H9 (cell line): Measurements from ENCODE around the gene NOSIP. TPM values are rescaled to one million over a fixed set of nuclear protein-coding genes. Genes with fewer than 3 reads are reported as not detected.

Experiments used
- DNase-seq: peaks from one replicate; pipeline ENCODE4 v3.0.0-alpha.2; 2017
- H2AFZ ChIP-seq: one replicate; pipeline ENCODE4 v1.6.1; 2013; ENCODE audit warnings: mild to moderate bottlenecking, low read length, control low read depth, moderate library complexity
- H2AK5ac ChIP-seq: 2 replicates; pipeline ENCODE4 v1.6.1; 2013; ENCODE audit warnings: low read length, control low read depth, mixed read lengths; ENCODE audit not compliant: insufficient read length
- H2BK120ac ChIP-seq: one replicate; pipeline ENCODE4 v1.6.1; 2013; ENCODE audit warnings: low read depth, mild to moderate bottlenecking, low read length, control low read depth, inconsistent platforms; ENCODE audit not compliant: poor library complexity, severe bottlenecking
- H2BK12ac ChIP-seq: 2 replicates; pipeline ENCODE4 v1.6.1; 2013; ENCODE audit warnings: low read length, control low read depth, mixed read lengths, low read depth; ENCODE audit not compliant: insufficient read length
- H2BK15ac ChIP-seq: 2 replicates; pipeline ENCODE4 v1.6.1; 2013; ENCODE audit warnings: low read depth, low read length, control low read depth
- H2BK20ac ChIP-seq: one replicate; pipeline ENCODE4 v1.6.1; 2013; ENCODE audit warnings: low read depth, mild to moderate bottlenecking, low read length, control low read depth, inconsistent platforms; ENCODE audit not compliant: poor library complexity, severe bottlenecking
- H2BK5ac ChIP-seq: 2 replicates; pipeline ENCODE4 v1.6.1; 2013; ENCODE audit warnings: low read length, control low read depth, mixed read lengths; ENCODE audit not compliant: insufficient read length
- H3K14ac ChIP-seq: 2 replicates; pipeline ENCODE4 v1.6.1; 2013; ENCODE audit warnings: low read length, control low read depth; ENCODE audit not compliant: insufficient read depth
- H3K18ac ChIP-seq: 2 replicates; pipeline ENCODE4 v1.6.1; 2013; ENCODE audit warnings: low read depth, mild to moderate bottlenecking, mixed read lengths, low read length, control low read depth; ENCODE audit not compliant: insufficient read length
- H3K23ac ChIP-seq: 2 replicates; pipeline ENCODE4 v1.6.1; 2013; ENCODE audit warnings: low read length, control low read depth, mixed read lengths, low read depth; ENCODE audit not compliant: insufficient read length
- H3K23me2 ChIP-seq: 2 replicates; pipeline ENCODE4 v1.6.1; 2013; ENCODE audit warnings: low read depth, mild to moderate bottlenecking, mixed read lengths, low read length, control low read depth; ENCODE audit not compliant: insufficient read length, poor library complexity, severe bottlenecking
- H3K27ac ChIP-seq: 2 replicates; pipeline ENCODE4 v1.5.1; 2013; ENCODE audit warnings: low read length, control low read depth, mixed read lengths, low read depth; ENCODE audit not compliant: insufficient read length
- H3K27me3 ChIP-seq: 2 replicates; pipeline ENCODE4 v1.6.1; 2013; ENCODE audit warnings: low read length, control low read depth, inconsistent platforms; ENCODE audit not compliant: insufficient read depth
- H3K4ac ChIP-seq: 2 replicates; pipeline ENCODE4 v1.6.1; 2013; ENCODE audit warnings: low read depth, mild to moderate bottlenecking, control low read depth, inconsistent platforms, low read length, moderate library complexity
- H3K4me1 ChIP-seq: 2 replicates; pipeline ENCODE4 v1.6.1; 2013; ENCODE audit warnings: low read length, control low read depth, inconsistent platforms; ENCODE audit not compliant: insufficient read depth
- H3K4me2 ChIP-seq: 2 replicates; pipeline ENCODE4 v1.6.1; 2013; ENCODE audit warnings: low read length, control low read depth, mixed read lengths; ENCODE audit not compliant: insufficient read length, insufficient read depth
- H3K56ac ChIP-seq: 2 replicates; pipeline ENCODE4 v1.6.1; 2013; ENCODE audit warnings: low read depth, mild to moderate bottlenecking, mixed read lengths, low read length, control low read depth; ENCODE audit not compliant: insufficient read length
- H3K79me1 ChIP-seq: 2 replicates; pipeline ENCODE4 v1.6.1; 2013; ENCODE audit warnings: low read depth, mild to moderate bottlenecking, moderate library complexity, low read length, control low read depth, inconsistent platforms; ENCODE audit not compliant: insufficient read depth, poor library complexity, severe bottlenecking
- H3K79me2 ChIP-seq: 2 replicates; pipeline ENCODE4 v1.6.1; 2013; ENCODE audit warnings: low read length, control low read depth, inconsistent platforms; ENCODE audit not compliant: insufficient read depth
- H3K9ac ChIP-seq: 2 replicates; pipeline ENCODE4 v1.6.1; 2013; ENCODE audit warnings: low read length, control low read depth, mixed read lengths; ENCODE audit not compliant: insufficient read length; ENCODE audit errors: extremely low read depth
- H3K9me3 ChIP-seq: one replicate; pipeline ENCODE4 v1.6.1; 2013; ENCODE audit warnings: low read depth, low read length, inconsistent platforms; ENCODE audit not compliant: control insufficient read depth
- H3T11ph ChIP-seq: one replicate; pipeline ENCODE4 v1.6.1; 2013; ENCODE audit warnings: mild to moderate bottlenecking, low read length, control low read depth, inconsistent platforms
- H4K20me1 ChIP-seq: one replicate; pipeline ENCODE4 v1.6.1; 2013; ENCODE audit not compliant: control insufficient read depth, insufficient read length, insufficient read depth
- H4K5ac ChIP-seq: 2 replicates; pipeline ENCODE4 v1.6.1; 2013; ENCODE audit warnings: low read depth, mild to moderate bottlenecking, mixed read lengths, low read length, control low read depth; ENCODE audit not compliant: insufficient read length
- H4K8ac ChIP-seq: replicated peaks from 2 replicates; pipeline ENCODE4 v1.6.1; 2013; ENCODE audit warnings: low read length, control low read depth, mixed read lengths, low read depth; ENCODE audit not compliant: insufficient read length
- H4K91ac ChIP-seq: 2 replicates; pipeline ENCODE4 v1.6.1; 2013; ENCODE audit warnings: low read depth, mild to moderate bottlenecking, moderate library complexity, mixed read lengths, low read length, control low read depth; ENCODE audit not compliant: insufficient read length
- H3K27ac Mint-ChIP-seq, 3 experiments: 2 replicates in 2 of 3; 3 replicates in 1 of 3; pipeline ENCODE4 v1.8.0; 2020 to 2021; ENCODE audit warnings: mixed read lengths in 3 of 3, mild to moderate bottlenecking in 1 of 3, moderate library complexity in 1 of 3
- H3K27me3 Mint-ChIP-seq: 2 replicates; pipeline ENCODE4 v1.8.0; 2021; ENCODE audit warnings: low read depth, mild to moderate bottlenecking, moderate library complexity, mixed read lengths
- H3K36me3 Mint-ChIP-seq, 3 experiments: 2 replicates in 2 of 3; 3 replicates in 1 of 3; pipeline ENCODE4 v1.8.0; 2020 to 2021; ENCODE audit warnings: low read depth in 3 of 3, mixed read lengths in 3 of 3; ENCODE audit not compliant: insufficient read depth in 1 of 3
- H3K4me1 Mint-ChIP-seq, 2 experiments: 2 replicates each; pipeline ENCODE4 v1.8.0; 2020; ENCODE audit warnings: mixed read lengths in 2 of 2
- H3K4me3 Mint-ChIP-seq, 2 experiments: 2 replicates in 1 of 2; 3 replicates in 1 of 2; pipeline ENCODE4 v1.8.0; 2020 to 2021; ENCODE audit warnings: mild to moderate bottlenecking in 2 of 2, mixed read lengths in 2 of 2, moderate library complexity in 1 of 2
- H3K9me3 Mint-ChIP-seq, 2 experiments: 2 replicates in 1 of 2; 3 replicates in 1 of 2; pipeline ENCODE4 v1.8.0; 2020; ENCODE audit warnings: mild to moderate bottlenecking in 2 of 2, mixed read lengths in 2 of 2, moderate library complexity in 1 of 2
- CTCF ChIP-seq: fragments of 200-600 bp; sonication (generic); conservative IDR thresholded peaks from 3 replicates; pipeline ENCODE4 v1.8.0; 2021; ENCODE audit warnings: antibody characterized with exemption, mild to moderate bottlenecking
- WGBS: extraction: QIAGEN DNeasy Blood & Tissue Kit; methylation state at CpG from one replicate; pipeline ENCODE4 v1.1.7; 2013; ENCODE audit warnings: missing lambda C conversion rate, low lambda C conversion rate, mixed read lengths; ENCODE audit not compliant: insufficient read length; ENCODE audit errors: extremely low coverage; 5-methylcytosine and 5-hydroxymethylcytosine counted together
- total RNA-seq: library from RNA; stranded (reverse); gene quantifications from 2 replicates; pipeline ENCODE4 v1.2.1, GENCODE V29; 2021

NOSIP gene
- total RNA-seq, 1 experiment from 2014 or later = 78.4 TPM

GRCh38 chr19:49588365-49589122 is 8.2 kb upstream of the NOSIP start:
- Mint-ChIP-seq H3K4me3 (peak overlapping the region in 1 of 2 experiments; percentile 53; a peak in 3 of 5 replicates), H3K36me3 (peaks cover 0 to 2% (median 2%) of the 10 kb centered on the region in 3 experiments; a peak in 5 of 7 replicates), H3K27ac (peak overlapping the region; percentile 43 to 95 (median 55); a peak in 5 of 7 replicates), H3K4me1 (peaks cover 9 to 23% of the 10 kb centered on the region in 2 experiments), H3K27me3 (no peaks in the 10 kb centered on the region), H3K9me3 (no peaks in the 10 kb centered on the region; a peak in 2 of 5 replicates)
- no peaks in the 10 kb centered on the region for H3K79me1 ChIP-seq
- H4K5ac ChIP-seq = no peak overlapping the region
- no peak for TF ChIP-seq CTCF
- no peak overlapping the region for H3K23ac ChIP-seq
- no peak overlapping the region for H2BK5ac ChIP-seq
- H3K56ac ChIP-seq = no peak overlapping the region
- H2AFZ ChIP-seq = no peak overlapping the region
- H3K18ac ChIP-seq = no peak overlapping the region
- no peak overlapping the region for H2BK120ac ChIP-seq
- no peak overlapping the region for H2BK12ac ChIP-seq
- H3K27ac ChIP-seq = no peak overlapping the region
- H2BK20ac ChIP-seq = no peak overlapping the region
- no peak overlapping the region for H4K8ac ChIP-seq
- H4K91ac ChIP-seq = no peak overlapping the region
- no peaks in the 10 kb centered on the region for H3K79me2 ChIP-seq
- H3K9me3 ChIP-seq = no peaks in the 10 kb centered on the region
- no peak overlapping the region for H2BK15ac ChIP-seq
- no CpG with 5 or more reads among the region's 18 CpGs for WGBS
- peaks cover 14% of the 10 kb centered on the region for H3K23me2 ChIP-seq
- no peak overlapping the region for H3K14ac ChIP-seq
- no peak for DNase-seq
- no peaks in the 10 kb centered on the region for H4K20me1 ChIP-seq
- no peaks in the 10 kb centered on the region; the same call in 1 of the 2 replicates for H3K4me1 ChIP-seq
- no peak overlapping the region for H3K4me2 ChIP-seq
- no peak overlapping the region for H3T11ph ChIP-seq
- no peak overlapping the region for H3K9ac ChIP-seq
- H3K27me3 ChIP-seq = no peaks in the 10 kb centered on the region
- no peak overlapping the region for H3K4ac ChIP-seq
- H2AK5ac ChIP-seq = no peak overlapping the region
